Measurements from ENCODE around the gene ZNF318.

Gene ZNF318

GRCh38 chr6:43299338-43300293 is 69.8 kb downstream of the ZNF318 start:
- DNase-seq, result no peak

DNA sequence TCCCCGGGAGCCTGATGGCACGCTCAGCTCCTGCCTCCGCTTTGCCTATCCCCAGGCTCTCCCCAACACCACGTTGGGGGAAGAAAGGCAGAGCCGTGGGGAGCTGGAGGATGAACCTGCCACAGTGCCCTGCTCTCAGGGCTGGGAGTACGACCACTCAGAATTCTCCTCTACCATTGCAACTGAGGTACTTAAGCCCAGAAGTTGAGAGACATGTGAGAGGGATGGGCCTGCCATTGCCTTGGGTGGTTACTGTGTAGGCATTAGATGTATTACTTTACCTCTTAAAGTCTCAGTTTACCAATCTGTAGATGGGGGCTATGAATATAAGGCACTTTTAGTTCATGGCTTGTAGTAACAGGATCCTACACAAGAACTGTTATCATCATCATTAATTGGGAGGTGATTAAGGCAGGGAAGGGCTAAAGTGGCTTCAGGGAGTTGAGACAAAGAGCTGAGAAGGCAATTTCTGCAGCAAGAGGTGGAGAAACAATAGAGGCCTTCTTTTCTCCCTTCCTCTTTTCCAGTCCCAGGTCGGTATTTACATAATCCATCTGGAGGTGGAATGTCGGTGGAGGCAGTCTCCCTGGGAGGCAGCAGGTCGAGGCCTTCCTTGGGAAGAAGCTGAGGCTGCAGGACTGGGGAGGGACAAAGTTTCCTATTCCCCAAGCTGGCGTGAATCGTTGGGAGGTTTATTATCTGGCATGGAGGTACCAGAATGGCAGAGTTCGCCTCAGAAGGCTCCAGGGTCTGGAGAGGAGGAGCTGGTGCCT is 70.7 kb downstream of the ZNF318 start:
- no peak for DNase-seq

DNA sequence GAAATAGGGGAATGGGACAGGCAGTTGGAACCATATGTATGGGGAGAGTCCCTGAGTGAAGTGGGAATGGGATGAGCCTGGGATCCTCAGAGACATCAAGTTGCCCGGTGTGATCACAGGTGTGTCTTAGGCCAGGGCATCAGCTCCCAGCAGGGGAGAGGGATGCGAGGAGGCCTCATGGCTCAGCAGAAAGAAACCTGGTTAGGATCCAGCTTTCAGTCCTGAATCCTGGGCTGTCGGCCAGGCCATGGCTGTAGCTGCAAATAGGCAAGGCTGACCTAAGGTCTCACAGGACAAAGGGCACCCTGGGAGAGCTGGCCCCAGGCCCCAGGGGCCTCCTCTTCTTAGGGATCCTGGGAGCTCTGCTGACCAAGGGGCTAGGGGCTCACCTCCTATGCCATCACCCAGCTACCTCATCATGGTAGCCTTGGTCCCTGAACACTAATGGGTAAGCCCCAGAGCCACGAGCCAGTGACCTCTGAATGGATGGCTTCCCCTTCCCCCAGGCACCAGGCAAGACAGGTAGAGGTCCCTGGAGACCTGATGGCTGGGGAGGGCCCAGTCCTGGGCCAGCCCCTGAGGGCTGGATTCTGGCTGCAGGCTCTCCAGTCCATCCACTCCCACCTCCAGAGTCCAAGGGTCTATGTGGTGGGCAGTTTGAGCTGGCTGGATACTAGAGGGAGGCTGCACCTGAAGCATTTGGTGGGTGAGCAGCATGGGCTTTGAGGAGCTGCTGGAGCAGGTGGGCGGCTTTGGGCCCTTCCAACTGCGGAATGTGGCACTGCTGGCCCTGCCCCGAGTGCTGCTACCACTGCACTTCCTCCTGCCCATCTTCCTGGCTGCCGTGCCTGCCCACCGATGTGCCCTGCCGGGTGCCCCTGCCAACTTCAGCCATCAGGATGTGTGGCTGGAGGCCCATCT is 71.5 kb downstream of the ZNF318 start, which contains the start of gene SLC22A7:
SLC22A7 (plus strand) TSS at position 617 of the 921 bp plus-strand sequence; CDS start at position 716, 99 bp downstream.
- DNase-seq, result no peak

DNA sequence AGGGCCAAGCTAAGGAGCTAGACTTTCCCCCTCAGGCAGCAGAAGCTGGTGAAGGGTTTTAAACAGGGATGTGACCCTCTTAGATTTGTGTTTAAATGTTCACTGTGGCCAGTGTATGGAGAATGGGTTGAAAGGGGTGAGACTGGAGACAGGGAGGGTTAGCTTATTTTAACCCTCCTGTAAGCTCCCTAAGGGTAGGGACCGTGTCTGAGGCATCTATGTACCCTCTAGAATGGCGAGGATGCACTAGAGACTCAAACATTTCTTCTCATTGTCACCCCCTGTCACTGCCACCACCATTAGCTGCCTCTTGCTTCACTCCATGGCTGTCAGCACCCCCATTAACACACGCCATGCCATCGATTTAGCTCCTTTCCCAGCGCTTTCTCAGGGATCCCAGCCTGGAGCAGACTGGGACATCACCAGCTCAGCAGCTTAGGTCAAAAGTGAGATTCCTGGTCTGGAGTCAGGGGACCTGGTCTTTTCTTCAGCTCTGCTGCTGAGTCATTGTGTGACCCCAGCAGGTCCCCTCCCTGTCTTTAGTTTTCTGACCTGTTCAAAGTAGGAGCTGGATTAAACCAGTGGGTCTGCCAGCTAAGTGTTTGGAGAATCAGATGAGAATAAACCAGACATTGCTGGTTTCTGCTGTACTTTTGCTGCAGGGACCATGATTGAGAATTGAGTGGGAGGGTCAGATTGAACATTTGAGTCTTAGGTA is 72.5 kb downstream of the ZNF318 start:
- no peak for DNase-seq

GRCh38 chr6:43295456-43295855 is 74.0 kb downstream of the ZNF318 start:
- DNase-seq, result no peak

GRCh38 chr6:43294536-43294935 is 74.9 kb downstream of the ZNF318 start:
- DNase-seq, result no peak

DNA sequence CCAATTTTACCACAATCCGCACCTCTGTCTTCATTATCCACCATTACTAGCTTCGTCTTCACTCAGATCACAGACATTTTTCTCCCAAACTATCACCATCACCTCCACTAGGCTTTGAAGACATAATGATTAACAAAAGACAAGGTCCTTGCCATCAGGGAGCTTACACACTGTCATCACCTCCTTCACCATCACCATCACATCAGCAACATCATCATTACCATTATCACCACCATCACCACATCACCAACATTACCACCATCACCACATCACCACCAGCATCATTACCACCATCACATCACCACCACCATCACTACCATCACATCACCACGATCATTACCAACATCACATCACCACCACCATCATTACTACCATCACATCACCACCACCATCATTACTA is 75.7 kb downstream of the ZNF318 start:
- no peak for DNase-seq

GRCh38 chr6:43292763-43293318 is 76.6 kb downstream of the ZNF318 start:
- DNase-seq, result no peak

GRCh38 chr6:43292341-43292740 is 77.1 kb downstream of the ZNF318 start:
- DNase-seq, result no peak

GRCh38 chr6:43291708-43292107 is 77.7 kb downstream of the ZNF318 start:
- DNase-seq, result no peak

GRCh38 chr6:43290905-43291355 is 78.5 kb downstream of the ZNF318 start:
- DNase-seq, result no peak

GRCh38 chr6:43290339-43290904 is 79.0 kb downstream of the ZNF318 start:
- no peak for DNase-seq

DNA sequence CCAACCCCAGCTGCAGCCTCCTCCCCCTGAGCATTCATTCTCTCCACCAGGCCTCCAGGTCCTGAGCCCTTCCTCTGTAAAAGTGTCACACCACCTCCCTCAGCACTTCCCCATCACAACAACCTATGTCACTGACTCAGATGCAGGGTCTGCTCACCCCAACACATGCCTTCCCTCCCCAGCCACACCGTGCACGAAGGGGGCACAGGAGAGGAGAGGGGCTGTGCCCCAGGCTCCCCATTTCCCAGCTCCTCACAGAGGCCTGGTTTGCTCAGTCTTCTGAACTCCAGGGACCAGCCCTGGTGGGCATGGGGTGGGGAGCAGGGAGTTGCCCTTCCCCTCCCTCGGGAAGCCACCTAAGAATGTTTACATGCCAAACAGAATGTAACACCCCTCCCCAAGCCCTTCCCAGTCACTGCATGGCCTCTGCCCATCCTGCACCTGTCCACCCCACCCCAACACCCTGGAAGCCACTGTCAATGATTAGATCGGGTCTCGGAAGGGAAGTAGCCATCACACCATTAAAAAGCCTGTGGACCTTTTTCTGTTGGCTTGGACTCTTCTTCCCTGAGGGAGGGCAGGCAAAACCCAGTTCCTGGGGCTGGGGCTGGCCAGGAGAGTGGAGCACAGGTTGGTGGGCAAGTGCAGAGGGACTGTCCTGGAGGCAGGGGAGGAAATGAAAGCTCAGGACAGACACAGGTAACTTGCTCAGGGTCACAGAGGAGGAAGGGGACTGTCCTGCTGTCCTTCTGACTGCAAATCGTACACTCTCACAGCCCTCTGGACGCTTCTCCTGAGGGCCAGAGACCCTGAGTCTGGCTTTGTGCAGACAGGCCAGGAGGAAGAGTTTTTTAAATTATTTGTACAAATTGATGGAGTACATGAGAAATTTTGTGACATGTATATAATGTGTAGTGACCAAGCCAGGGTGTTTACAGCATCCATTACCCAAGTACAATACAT is 81.4 kb downstream of the ZNF318 start:
- no peak for DNase-seq

DNA sequence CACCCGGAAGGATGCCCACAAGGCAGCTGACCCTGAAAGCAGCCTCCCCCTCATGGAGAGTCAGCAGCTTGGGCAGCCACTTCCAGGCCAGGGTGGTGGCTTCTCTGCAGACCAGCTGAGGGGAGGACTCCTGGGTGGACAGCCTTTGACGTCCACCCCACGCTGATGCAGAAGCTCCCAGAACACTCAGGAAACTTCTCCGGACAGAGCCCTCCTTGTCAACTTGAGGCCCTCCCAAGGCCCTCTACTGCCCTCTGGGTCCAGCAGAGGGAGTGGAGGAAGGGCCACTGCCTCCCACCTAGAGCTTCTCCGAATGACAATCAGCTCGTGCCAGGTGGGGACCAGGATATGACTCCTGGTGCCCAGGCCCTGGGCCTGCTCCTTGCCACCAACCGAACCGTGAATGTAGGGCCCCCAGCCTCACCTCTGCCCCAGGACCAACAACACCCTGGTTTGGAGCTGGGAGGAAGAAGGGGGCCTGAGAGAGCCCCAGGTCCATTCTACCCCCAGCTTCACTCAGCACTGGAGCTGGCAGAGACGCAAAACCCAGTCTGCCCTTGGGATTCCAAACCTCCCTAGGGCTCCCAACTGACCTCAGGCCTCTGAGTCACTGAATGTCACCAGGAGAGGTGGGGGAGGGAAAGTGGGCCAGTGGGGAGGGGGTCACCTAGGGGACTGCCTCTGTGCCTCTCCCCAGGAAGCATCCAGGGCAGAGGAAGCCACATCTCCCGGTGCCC is 82.3 kb downstream of the ZNF318 start:
- no peak for DNase-seq

GRCh38 chr6:43286456-43286979 is 82.9 kb downstream of the ZNF318 start:
- DNase-seq, result no peak

All from GOT3 (cell line).